ENCODE results near the gene SLC35A4. TPM values are rescaled to one million over a fixed set of nuclear protein-coding genes. Genes with fewer than 3 reads are reported as not detected.

SLC35A4 gene
- total and polyA plus RNA-seq, 2 of the 13 experiments (the other 11 are each of a cell fraction or from before 2014, with no cell fraction given) = 0.71 to 4.0 TPM

- TF ChIP-seq ZBED4 (CRISPR knock-in tag; IDR thresholded peaks at IDR 0.05; ENCODE audit: borderline replicate concordance) = no peak; the same call in 1 of the 2 replicates
- no peak for TF ChIP-seq JARID2 (CRISPR knock-in tag; IDR thresholded peaks at IDR 0.05; ENCODE audit: insufficient replicate concordance)
- TF ChIP-seq NFE2L1 (CRISPR knock-in tag; IDR thresholded peaks at IDR 0.05; ENCODE audit: borderline replicate concordance) = no peak
- no peak for TF ChIP-seq MXD4 (CRISPR knock-in tag; IDR thresholded peaks at IDR 0.05)
- peak; percentile 62; the same call in 1 of the 2 replicates for TF ChIP-seq CCDC6 (CRISPR knock-in tag; IDR thresholded peaks at IDR 0.05)
- no peak for TF ChIP-seq MTF2 (CRISPR knock-in tag; IDR thresholded peaks at IDR 0.05; ENCODE audit: borderline replicate concordance)
- peak; percentile 63; the same call in 1 of the 2 replicates for TF ChIP-seq KDM1A (CRISPR knock-in tag; IDR thresholded peaks at IDR 0.05)
- TF ChIP-seq ZFP91 (CRISPR knock-in tag; IDR thresholded peaks at IDR 0.05; ENCODE audit: borderline replicate concordance) = no peak
- TF ChIP-seq TAF1 (CRISPR knock-in tag; IDR thresholded peaks at IDR 0.05) = no peak
- TF ChIP-seq ATF7 (IDR thresholded peaks at IDR 0.05) = peak; percentile 73
- TF ChIP-seq ATF7 (CRISPR knock-in tag; IDR thresholded peaks at IDR 0.05) = no peak
- no peak for TF ChIP-seq ZFP82 (CRISPR knock-in tag; IDR thresholded peaks at IDR 0.05; ENCODE audit: borderline replicate concordance)
- no peak for TF ChIP-seq ZNF441 (CRISPR knock-in tag; IDR thresholded peaks at IDR 0.05; ENCODE audit: borderline replicate concordance)
- TF ChIP-seq ZNF670 (CRISPR knock-in tag; IDR thresholded peaks at IDR 0.05; ENCODE audit: borderline replicate concordance) = no peak
- TF ChIP-seq NFYB (CRISPR knock-in tag; IDR thresholded peaks at IDR 0.05) = no peak
- TF ChIP-seq AKAP8 (CRISPR knock-in tag; IDR thresholded peaks at IDR 0.05) = no peak
- TF ChIP-seq ZNF816 (CRISPR knock-in tag; IDR thresholded peaks at IDR 0.05; ENCODE audit: borderline replicate concordance) = no peak
- no peak for TF ChIP-seq TFAP4 (IDR thresholded peaks at IDR 0.05; ENCODE audit: borderline replicate concordance, low read depth)
- TF ChIP-seq SMC3 (IDR thresholded peaks at IDR 0.05; ENCODE audit: low read length) = peak; percentile 25; the same call in 1 of the 2 replicates
- TF ChIP-seq MIXL1 (CRISPR knock-in tag; IDR thresholded peaks at IDR 0.05) = peak; percentile 96
- no peak for TF ChIP-seq ZNF513 (CRISPR knock-in tag; conservative IDR thresholded peaks at IDR 0.05)
- no peak for TF ChIP-seq MLLT10 (CRISPR knock-in tag; IDR thresholded peaks at IDR 0.05)
- TF ChIP-seq ZNF678 (CRISPR knock-in tag; IDR thresholded peaks at IDR 0.05) = no peak
- peak; percentile 72 for TF ChIP-seq SAP130 (CRISPR knock-in tag; IDR thresholded peaks at IDR 0.05; ENCODE audit: low read depth)
- no peak for TF ChIP-seq HNRNPK (IDR thresholded peaks at IDR 0.05; ENCODE audit: low read depth, low read length, poor library complexity, severe bottlenecking)
Measured at GRCh38 chr5:140607031-140607430, 42.4 kb downstream of the SLC35A4 start (continued).

Data from HepG2 (cell line).